Sigmoid colon (tissue), 4 donors: ENCODE data around the gene NAALADL2.

ENCODE experiments used
- CTCF ChIP-seq, 4 experiments: fragments of 450-650 bp in 3 of 4; fragments of 200-600 bp in 1 of 4; IDR thresholded peaks; one replicate each; pipeline ENCODE4 v1.5.1; 2016 to 2019; ENCODE audit warnings: antibody characterized with exemption in 4 of 4, mild to moderate bottlenecking in 3 of 4, moderate library complexity in 2 of 4
- EP300 ChIP-seq, 4 donors: sonication (generic); formaldehyde crosslinking; IDR thresholded peaks; one replicate each; pipeline ENCODE4 v1.6.1; 2017; ENCODE audit warnings: antibody characterized with exemption in 4 of 4
- POLR2A ChIP-seq, 2 donors: fragments of 450-650 bp; IDR thresholded peaks; one replicate each; pipeline ENCODE4 v1.6.1; 2016; ENCODE audit warnings: antibody characterized with exemption in 2 of 2, mild to moderate bottlenecking in 2 of 2, moderate library complexity in 2 of 2

DNA sequence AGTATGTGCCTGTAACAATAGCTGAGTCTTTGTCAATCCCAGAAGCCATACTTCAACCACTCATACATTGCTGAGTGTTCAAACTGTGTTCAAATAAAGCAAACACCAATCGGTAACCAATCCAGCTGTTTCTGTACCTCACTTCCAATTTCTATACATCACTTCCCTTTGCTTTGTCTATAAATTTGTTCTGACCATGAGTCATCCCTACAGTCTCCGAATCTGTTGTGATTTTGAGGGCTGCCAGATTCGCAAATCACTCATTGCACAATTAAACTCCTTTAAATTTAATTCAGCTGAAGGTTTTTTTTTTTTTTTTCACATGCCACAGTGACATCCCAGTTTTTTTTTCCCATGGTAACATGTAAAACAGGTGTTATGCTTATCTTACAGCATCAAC lies 870.3 kb downstream of the NAALADL2 start:
- TF ChIP-seq CTCF (IDR thresholded peaks at IDR 0.05): no peak
- TF ChIP-seq EP300 (IDR thresholded peaks at IDR 0.05): no peak
- no peak for TF ChIP-seq POLR2A (IDR thresholded peaks at IDR 0.05)
